Measurements from ENCODE around the gene CALD1.

The CALD1 gene

GRCh38 chr7:134927076-134927475 is 147.6 kb downstream of the CALD1 start:
- Histone ChIP-seq H3K36me3 (ENCODE audit: control insufficient read depth, low read length) (no peaks in the 10 kb centered on the region), H3K27ac (ENCODE audit: low read depth, low read length) (no peak overlapping the region), H3K9me2 (replicated peaks; ENCODE audit: control insufficient read depth, low read length) (no peaks in the 10 kb centered on the region), H3K79me2 (ENCODE audit: control insufficient read depth, low read length) (no peaks in the 10 kb centered on the region), H3K4me3 (ENCODE audit: low read length) (no peak overlapping the region), H3K9me3 (ENCODE audit: control insufficient read depth, insufficient read depth, low read length) (no peaks in the 10 kb centered on the region), H3K27me3 (ENCODE audit: control insufficient read depth, low read length) (no peaks in the 10 kb centered on the region), H3K4me2 (ENCODE audit: low read length) (no peak overlapping the region), H3F3A (ENCODE audit: control insufficient read depth, insufficient read depth) (no peaks in the 10 kb centered on the region), H3K4me1 (ENCODE audit: control insufficient read depth, low read length) (no peaks in the 10 kb centered on the region), H4K20me1 (ENCODE audit: control insufficient read depth, insufficient read depth, low read depth, low read length) (no peaks in the 10 kb centered on the region)
- TF ChIP-seq EZH2phosphoT487 (IDR thresholded peaks at IDR 0.05; ENCODE audit: borderline replicate concordance, low read length) (no peak), CTCF (IDR thresholded peaks at IDR 0.05; ENCODE audit: low read depth, low read length, poor library complexity, severe bottlenecking) (no peak)

GRCh38 chr7:134927723-134928122 is 148.3 kb downstream of the CALD1 start:
- no peak overlapping the region for H3K27ac ChIP-seq (ENCODE audit: low read depth, low read length)
- H3K36me3 ChIP-seq (ENCODE audit: control insufficient read depth, low read length): no peaks in the 10 kb centered on the region
- no peaks in the 10 kb centered on the region for H3K27me3 ChIP-seq (ENCODE audit: control insufficient read depth, low read length)
- no peak overlapping the region for H3K4me2 ChIP-seq (ENCODE audit: low read length)
- no peaks in the 10 kb centered on the region for H3K79me2 ChIP-seq (ENCODE audit: control insufficient read depth, low read length)
- no peaks in the 10 kb centered on the region for H3F3A ChIP-seq (ENCODE audit: control insufficient read depth, insufficient read depth)
- no peaks in the 10 kb centered on the region for H3K4me1 ChIP-seq (ENCODE audit: control insufficient read depth, low read length)
- H3K9me3 ChIP-seq (ENCODE audit: control insufficient read depth, insufficient read depth, low read length): no peaks in the 10 kb centered on the region
- H3K9me2 ChIP-seq (replicated peaks; ENCODE audit: control insufficient read depth, low read length): no peaks in the 10 kb centered on the region
- no peak overlapping the region for H3K4me3 ChIP-seq (ENCODE audit: low read length)
- TF ChIP-seq CTCF (IDR thresholded peaks at IDR 0.05; ENCODE audit: low read depth, low read length, poor library complexity, severe bottlenecking) (no peak), EZH2phosphoT487 (IDR thresholded peaks at IDR 0.05; ENCODE audit: borderline replicate concordance, low read length) (no peak)
- no peaks in the 10 kb centered on the region for H4K20me1 ChIP-seq (ENCODE audit: control insufficient read depth, insufficient read depth, low read depth, low read length)

GRCh38 chr7:134928554-134928953 is 149.1 kb downstream of the CALD1 start:
- H3K4me2 ChIP-seq (ENCODE audit: low read length): no peak overlapping the region
- no peaks in the 10 kb centered on the region for H3K36me3 ChIP-seq (ENCODE audit: control insufficient read depth, low read length)
- TF ChIP-seq CTCF (IDR thresholded peaks at IDR 0.05; ENCODE audit: low read depth, low read length, poor library complexity, severe bottlenecking) (no peak), EZH2phosphoT487 (IDR thresholded peaks at IDR 0.05; ENCODE audit: borderline replicate concordance, low read length) (no peak)
- H3K27me3 ChIP-seq (ENCODE audit: control insufficient read depth, low read length): no peaks in the 10 kb centered on the region; the same call in 1 of the 2 replicates
- no peaks in the 10 kb centered on the region for H3K79me2 ChIP-seq (ENCODE audit: control insufficient read depth, low read length)
- no peaks in the 10 kb centered on the region for H4K20me1 ChIP-seq (ENCODE audit: control insufficient read depth, insufficient read depth, low read depth, low read length)
- no peaks in the 10 kb centered on the region for H3K4me1 ChIP-seq (ENCODE audit: control insufficient read depth, low read length)
- no peaks in the 10 kb centered on the region for H3K9me2 ChIP-seq (replicated peaks; ENCODE audit: control insufficient read depth, low read length)
- H3K27ac ChIP-seq (ENCODE audit: low read depth, low read length): no peak overlapping the region
- no peaks in the 10 kb centered on the region for H3F3A ChIP-seq (ENCODE audit: control insufficient read depth, insufficient read depth)
- no peaks in the 10 kb centered on the region for H3K9me3 ChIP-seq (ENCODE audit: control insufficient read depth, insufficient read depth, low read length)
- no peak overlapping the region for H3K4me3 ChIP-seq (ENCODE audit: low read length)

GRCh38 chr7:134931487-134931886 is 152.1 kb downstream of the CALD1 start:
- H3F3A ChIP-seq (ENCODE audit: control insufficient read depth, insufficient read depth): no peaks in the 10 kb centered on the region
- no peaks in the 10 kb centered on the region for H3K4me1 ChIP-seq (ENCODE audit: control insufficient read depth, low read length)
- no peak overlapping the region for H3K4me2 ChIP-seq (ENCODE audit: low read length)
- no peaks in the 10 kb centered on the region; the same call in 1 of the 2 replicates for H3K27me3 ChIP-seq (ENCODE audit: control insufficient read depth, low read length)
- no peak overlapping the region for H3K4me3 ChIP-seq (ENCODE audit: low read length)
- H3K79me2 ChIP-seq (ENCODE audit: control insufficient read depth, low read length): no peaks in the 10 kb centered on the region
- TF ChIP-seq EZH2phosphoT487 (IDR thresholded peaks at IDR 0.05; ENCODE audit: borderline replicate concordance, low read length): no peak
- H4K20me1 ChIP-seq (ENCODE audit: control insufficient read depth, insufficient read depth, low read depth, low read length): no peaks in the 10 kb centered on the region
- H3K9me2 ChIP-seq (replicated peaks; ENCODE audit: control insufficient read depth, low read length): no peaks in the 10 kb centered on the region
- no peak overlapping the region for H3K27ac ChIP-seq (ENCODE audit: low read depth, low read length)
- no peaks in the 10 kb centered on the region for H3K9me3 ChIP-seq (ENCODE audit: control insufficient read depth, insufficient read depth, low read length)
- H3K36me3 ChIP-seq (ENCODE audit: control insufficient read depth, low read length): no peaks in the 10 kb centered on the region
